Esophagus squamous epithelium (tissue), 5 donors: Measurements from ENCODE around the gene TBX4. TPM values are rescaled to one million over a fixed set of nuclear protein-coding genes. Genes with fewer than 3 reads are reported as not detected.
A peak's percentile ranks its signal among the peaks of the same experiment; 100 is the strongest.

ENCODE experiments used
- DNase-seq: peaks from one replicate; lab custom pipeline; 2025; lab: John Stamatoyannopoulos, UW
- H3K27ac ChIP-seq, 4 donors: fragments of 200-600 bp; sonication (generic); one replicate each; pipeline ENCODE4 v1.5.1; 2016 to 2019; ENCODE audit warnings: mild to moderate bottlenecking in 1 of 4
- H3K27me3 ChIP-seq, 4 donors: fragments of 200-600 bp; sonication (generic); 1 replicate in 3 of 4; 2 replicates in 1 of 4; pipeline versions ENCODE4 v1.5.1 to v1.6.0; 2017 to 2021; ENCODE audit warnings: antibody characterized with exemption in 1 of 4
- H3K36me3 ChIP-seq, 3 donors: fragments of 200-600 bp; sonication (generic); one replicate each; pipeline ENCODE4 v1.5.1; 2016 to 2019
- H3K4me1 ChIP-seq, 3 donors: fragments of 200-600 bp; sonication (generic); one replicate each; pipeline ENCODE4 v1.5.1; 2017 to 2019
- H3K4me3 ChIP-seq, 4 donors: fragments of 200-600 bp; sonication (generic); 1 replicate in 3 of 4; 2 replicates in 1 of 4; pipeline ENCODE4 v1.5.1; 2016 to 2019; ENCODE audit warnings: mild to moderate bottlenecking in 2 of 4, moderate library complexity in 1 of 4
- H3K9me3 ChIP-seq, 3 donors: fragments of 200-600 bp; sonication (generic); one replicate each; pipeline ENCODE4 v1.5.1; 2016 to 2019
- CTCF ChIP-seq, 6 experiments: fragments of 450-650 bp in 4 of 6; fragments of 200-600 bp in 2 of 6; sonication (generic) in 2 of 6; IDR thresholded peaks; one replicate each; pipeline ENCODE4 v1.5.1; 2016 to 2019; ENCODE audit warnings: antibody characterized with exemption in 6 of 6, mild to moderate bottlenecking in 4 of 6, moderate library complexity in 4 of 6
- POLR2A ChIP-seq, 4 donors: fragments of 450-650 bp; IDR thresholded peaks; one replicate each; pipeline ENCODE4 v1.6.1; 2017; ENCODE audit warnings: antibody characterized with exemption in 4 of 4, mild to moderate bottlenecking in 4 of 4, moderate library complexity in 3 of 4
- WGBS, 2 donors: methylation state at CpG; one replicate each; pipeline ENCODE4 v1.1.5; 2018; 5-methylcytosine and 5-hydroxymethylcytosine counted together
- intact Hi-C: fragments of 100-400 bp; cut with DNase I; formaldehyde crosslinking; loops from one replicate; pipeline ENCODE4 v1.15.0; 2022
- total RNA-seq, 4 donors: library from RNA; depleted of rRNA; stranded (reverse); fragments of >200 nt; gene quantifications; one replicate each; pipeline ENCODE4 v1.1.0, GENCODE V29; 2016
- donor health status: DM: yes; HTN: yes; CAD: no.

The TBX4 gene
- total RNA-seq, 4 donors from 2014 or later: not detected

- Histone ChIP-seq H3K4me1 (peaks cover 19 to 50% (median 22%) of the 10 kb centered on the region in 3 donors), H3K27ac (peak overlapping the region; percentile 39 to 86 (median 68)), H3K9me3 (no peaks in the 10 kb centered on the region), H3K36me3 (no peaks in the 10 kb centered on the region), H3K4me3 (peak overlapping the region in 3 of 4 donors; percentile 8 to 50 (median 18)), H3K27me3 (peaks cover 0 to 97% (median 3%) of the 10 kb centered on the region in 4 donors)
- WGBS, 2 donors: 44% methylated on average over 6 of the region's 43 CpGs; no CpG with 5 or more reads in 1 of the 2 donors
- intact Hi-C loops: loop anchor here (2.0 kb wide), 1 partner anchor 134 kb away; no protein-coding TSS in a partner anchor
- no peak for TF ChIP-seq POLR2A (IDR thresholded peaks at IDR 0.05)
- peak; percentile 75 to 93 (median 88) for TF ChIP-seq CTCF (IDR thresholded peaks at IDR 0.05)
- DNase-seq: no peak
These were observed 35.5 kb upstream of the TBX4 start for GRCh38 chr17:61416540-61417363.

- peaks cover 8 to 33% (median 19%) of the 10 kb centered on the region in 3 donors for H3K4me1 ChIP-seq
- intact Hi-C loops: no loop called here
- H3K4me3 ChIP-seq: no peak overlapping the region
- H3K27ac ChIP-seq: no peak overlapping the region
- peaks cover 0 to 97% (median 3%) of the 10 kb centered on the region in 4 donors for H3K27me3 ChIP-seq
- H3K9me3 ChIP-seq: no peaks in the 10 kb centered on the region
- no peak for DNase-seq
- H3K36me3 ChIP-seq: no peaks in the 10 kb centered on the region
- 90 to 92% methylated on average over 2 of the region's 2 CpGs for WGBS, 2 donors
- no peak for TF ChIP-seq CTCF (IDR thresholded peaks at IDR 0.05)
- TF ChIP-seq POLR2A (IDR thresholded peaks at IDR 0.05): no peak
These were observed 33.8 kb upstream of the TBX4 start for GRCh38 chr17:61418449-61418848.

GRCh38 chr17:61419496-61420046, 32.7 kb upstream of the TBX4 start:
- H3K27me3 ChIP-seq: peaks cover 0 to 97% (median 3%) of the 10 kb centered on the region in 4 donors
- no peak overlapping the region for H3K27ac ChIP-seq
- H3K9me3 ChIP-seq: no peaks in the 10 kb centered on the region
- no peaks in the 10 kb centered on the region for H3K36me3 ChIP-seq
- peaks cover 8 to 22% (median 9%) of the 10 kb centered on the region in 3 donors for H3K4me1 ChIP-seq
- intact Hi-C loops: no loop called here
- TF ChIP-seq POLR2A (IDR thresholded peaks at IDR 0.05) (no peak), CTCF (IDR thresholded peaks at IDR 0.05) (no peak)
- WGBS, 2 donors: 75 to 83% methylated on average over 1 to 7 of the region's 8 CpGs
- no peak for DNase-seq
- H3K4me3 ChIP-seq: no peak overlapping the region

GRCh38 chr17:61420052-61420451, 32.2 kb upstream of the TBX4 start:
- Histone ChIP-seq H3K27ac (no peak overlapping the region), H3K36me3 (no peaks in the 10 kb centered on the region), H3K9me3 (no peaks in the 10 kb centered on the region), H3K4me3 (no peak overlapping the region), H3K27me3 (peaks cover 0 to 99% (median 3%) of the 10 kb centered on the region in 4 donors), H3K4me1 (peaks cover 8 to 17% (median 9%) of the 10 kb centered on the region in 3 donors)
- no peak for DNase-seq
- 58 to 59% methylated on average over 4 of the region's 4 CpGs for WGBS, 2 donors
- TF ChIP-seq POLR2A (IDR thresholded peaks at IDR 0.05) (no peak), CTCF (IDR thresholded peaks at IDR 0.05) (no peak)
- intact Hi-C loops: no loop called here
